GM12874 (cell line): ENCODE results near the gene PRKCZ.

Source experiments
- CTCF ChIP-seq: IDR thresholded peaks from 2 replicates; pipeline ENCODE4 v1.5.1; 2011; ENCODE audit warnings: low read depth, mild to moderate bottlenecking, control low read depth, low read length, moderate library complexity; ENCODE audit not compliant: insufficient read depth

PRKCZ gene

DNA sequence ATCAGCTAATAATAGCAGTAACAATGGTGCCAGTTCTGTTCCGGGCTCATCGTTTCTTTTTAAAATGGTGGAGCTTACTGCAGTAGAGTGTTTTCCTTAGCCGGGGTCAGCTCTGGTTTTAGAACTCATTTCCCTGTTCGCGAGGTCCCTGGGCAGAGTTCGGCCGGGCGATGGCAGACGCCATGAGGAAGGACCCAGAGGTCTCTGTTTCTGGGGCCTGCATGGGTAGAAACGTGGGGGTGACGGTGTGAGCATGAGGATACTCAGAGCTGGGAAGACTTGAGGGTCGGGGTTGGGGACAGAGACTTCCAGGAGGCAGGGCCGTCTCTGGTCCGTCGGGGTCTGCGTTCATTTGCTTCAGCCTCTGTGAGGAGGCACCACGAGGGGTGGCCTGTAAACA lies 38.8 kb downstream of the PRKCZ start:
- no peak for TF ChIP-seq CTCF

DNA sequence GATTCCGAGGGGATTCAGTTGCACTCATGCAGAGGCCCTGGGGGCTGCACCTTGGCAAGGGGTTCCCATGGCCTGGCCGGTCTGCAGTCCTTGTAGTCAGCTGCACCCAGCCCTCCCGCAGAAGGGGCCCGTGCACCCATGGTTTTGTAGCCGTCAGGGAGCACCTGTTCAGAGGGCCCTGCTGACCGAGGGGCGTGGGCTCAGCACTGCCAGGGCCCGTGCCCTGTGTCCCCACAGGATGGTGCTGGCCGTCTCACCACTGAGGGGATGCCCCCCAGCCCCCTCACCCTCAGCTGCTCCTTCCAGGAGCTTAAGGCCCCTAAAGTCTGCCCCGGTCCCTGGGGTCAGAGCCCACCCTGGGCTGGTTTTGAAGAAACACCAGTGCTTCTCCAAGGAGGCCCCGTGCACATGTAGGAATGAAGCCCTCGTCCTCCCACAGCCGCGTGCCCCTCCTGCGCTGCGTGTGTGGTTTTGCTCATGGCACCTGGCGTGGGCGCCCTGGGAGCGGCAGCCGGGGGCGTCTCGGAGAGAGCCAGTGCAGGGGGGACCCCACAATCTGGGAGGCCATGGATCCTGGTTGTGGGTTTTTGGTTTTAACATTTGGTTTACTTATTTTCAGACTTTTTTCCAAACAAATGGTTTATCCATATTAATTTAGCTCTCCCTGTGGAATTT lies 40.1 kb downstream of the PRKCZ start:
- no peak for TF ChIP-seq CTCF

GRCh38 chr1:2091611-2092604 lies 41.7 kb downstream of the PRKCZ start:
- peak; percentile 69 for TF ChIP-seq CTCF

- no peak for TF ChIP-seq CTCF
Observed at GRCh38 chr1:2093055-2093454, 42.8 kb downstream of the PRKCZ start.

GRCh38 chr1:2093636-2094035 lies 43.4 kb downstream of the PRKCZ start:
- no peak for TF ChIP-seq CTCF

GRCh38 chr1:2095394-2095793 lies 45.2 kb downstream of the PRKCZ start:
- TF ChIP-seq CTCF: no peak

DNA sequence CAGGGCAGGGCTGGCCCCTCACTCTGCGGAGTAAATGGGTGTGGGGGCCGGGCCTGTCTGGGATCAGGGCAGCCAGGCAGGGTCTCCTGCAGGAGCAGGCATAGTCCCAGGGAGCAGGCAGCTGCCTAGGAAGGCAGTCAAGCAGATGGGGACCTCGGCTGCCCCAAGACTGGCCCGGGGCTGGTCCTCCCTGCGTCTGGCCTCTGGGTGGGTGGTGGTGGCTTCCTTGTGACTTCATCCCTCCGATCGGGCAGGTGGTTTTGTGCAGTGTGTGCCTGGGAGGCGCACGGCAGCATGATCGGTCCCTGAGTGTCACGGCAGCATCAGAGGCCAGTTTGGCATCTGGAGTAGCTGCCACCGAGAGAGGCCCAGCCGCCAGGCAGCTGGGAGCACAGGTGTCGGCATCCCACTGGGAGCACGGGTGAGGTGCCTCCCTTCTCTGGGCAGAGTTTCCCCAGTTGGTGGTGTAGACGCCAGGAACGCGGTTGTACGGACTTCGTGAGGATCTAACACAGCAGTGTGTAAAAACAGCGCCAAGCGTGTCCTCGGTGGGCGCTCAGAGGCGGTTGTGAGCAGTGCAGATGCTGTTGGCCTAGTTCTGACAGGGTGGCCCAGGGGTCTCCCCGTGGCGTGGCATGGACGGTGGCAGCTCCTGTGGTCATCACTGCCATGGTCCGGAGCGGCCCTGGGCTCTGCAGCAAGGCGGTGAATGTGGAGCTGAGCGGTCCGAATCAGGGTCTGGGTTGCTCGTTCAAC lies 45.9 kb downstream of the PRKCZ start:
- TF ChIP-seq CTCF: no peak
